GM23338 (cell line): ENCODE results near the gene UBALD2. TPM values are rescaled to one million over a fixed set of nuclear protein-coding genes. Genes with fewer than 3 reads are reported as not detected.

Experiments
- ATAC-seq: fragments of 200-7000 bp; cut with Tn5 transposase; 3 replicates; pipeline ENCODE4 v1.9.1; 2020
- DNase-seq: peaks from one replicate; pipeline ENCODE4 v3.0.0-alpha.2; 2015; ENCODE audit warnings: low spot score
- H2AFZ ChIP-seq: fragments of 200-600 bp; sonication (generic); 2 replicates; pipeline ENCODE4 v1.8.0; 2016; ENCODE audit warnings: antibody characterized with exemption, mild to moderate bottlenecking, moderate library complexity
- H3F3A ChIP-seq: fragments of 200-600 bp; sonication (generic); replicated peaks from 2 replicates; pipeline ENCODE4 v1.8.0; 2017; ENCODE audit warnings: antibody characterized with exemption, mixed run types, low read depth
- H3K27ac ChIP-seq: fragments of 200-600 bp; sonication (generic); 2 replicates; pipeline ENCODE4 v1.6.1; 2016; ENCODE audit warnings: low read depth
- H3K27me3 ChIP-seq: fragments of 200-600 bp; sonication (generic); 2 replicates; pipeline ENCODE4 v1.8.0; 2016; ENCODE audit warnings: mild to moderate bottlenecking, mixed run types, moderate library complexity; ENCODE audit not compliant: insufficient read depth
- H3K36me3 ChIP-seq: fragments of 200-600 bp; sonication (generic); 2 replicates; pipeline ENCODE4 v1.8.0; 2016; ENCODE audit warnings: mild to moderate bottlenecking; ENCODE audit not compliant: insufficient read depth
- H3K4me1 ChIP-seq: fragments of 200-600 bp; sonication (generic); 2 replicates; pipeline ENCODE4 v1.8.0; 2016; ENCODE audit warnings: mild to moderate bottlenecking, moderate library complexity; ENCODE audit not compliant: insufficient read depth
- H3K4me2 ChIP-seq: fragments of 200-600 bp; sonication (generic); 2 replicates; pipeline ENCODE4 v1.7.1; 2017; ENCODE audit warnings: mixed run types
- H3K4me3 ChIP-seq: fragments of 200-600 bp; sonication (generic); 2 replicates; pipeline ENCODE4 v1.6.1; 2016; ENCODE audit warnings: mixed run types
- H3K79me2 ChIP-seq: fragments of 200-600 bp; sonication (generic); replicated peaks from 2 replicates; pipeline ENCODE4 v1.8.0; 2017; ENCODE audit warnings: mild to moderate bottlenecking; ENCODE audit not compliant: insufficient read depth
- H3K9me2 ChIP-seq: fragments of 200-600 bp; sonication (generic); 2 replicates; pipeline ENCODE4 v1.8.0; 2017; ENCODE audit not compliant: insufficient read depth
- H4K20me1 ChIP-seq: fragments of 200-600 bp; sonication (generic); replicated peaks from 2 replicates; pipeline ENCODE4 v1.8.0; 2017; ENCODE audit warnings: mild to moderate bottlenecking; ENCODE audit not compliant: insufficient read depth
- H3K27ac Mint-ChIP-seq: 2 replicates; pipeline ENCODE4 v1.8.0; 2020; ENCODE audit warnings: inconsistent platforms, mild to moderate bottlenecking, moderate library complexity, mixed read lengths
- H3K27me3 Mint-ChIP-seq: 3 replicates; pipeline ENCODE4 v1.8.0; 2022; ENCODE audit warnings: low read depth, mild to moderate bottlenecking, moderate library complexity, mixed read lengths, inconsistent platforms; ENCODE audit not compliant: insufficient read depth, poor library complexity
- H3K36me3 Mint-ChIP-seq: 3 replicates; pipeline ENCODE4 v1.8.0; 2021; ENCODE audit warnings: low read depth, mild to moderate bottlenecking, inconsistent platforms, moderate library complexity, mixed read lengths
- H3K4me1 Mint-ChIP-seq: 3 replicates; pipeline ENCODE4 v1.8.0; 2020; ENCODE audit warnings: mild to moderate bottlenecking, inconsistent platforms, mixed read lengths
- H3K4me3 Mint-ChIP-seq: 3 replicates; pipeline ENCODE4 v1.8.0; 2021; ENCODE audit warnings: moderate library complexity, mild to moderate bottlenecking, inconsistent platforms, mixed read lengths
- H3K9me3 Mint-ChIP-seq: 3 replicates; pipeline ENCODE4 v1.8.0; 2020; ENCODE audit warnings: moderate library complexity, mild to moderate bottlenecking, inconsistent platforms, mixed read lengths
- JUNB ChIP-seq: IDR thresholded peaks from one replicate; pipeline ENCODE4 v1.6.1; 2016; ENCODE audit warnings: antibody characterized with exemption; ENCODE audit not compliant: unreplicated experiment
- NANOG ChIP-seq: IDR thresholded peaks from 2 replicates; pipeline ENCODE4 v1.6.1; 2016; ENCODE audit warnings: antibody characterized with exemption, borderline replicate concordance
- polyA plus RNA-seq: library from polyadenylated mRNA; unstranded; fragments of >200 nt; fragmentation: Nextera tagmentation; extraction: Ambion mirVana; gene quantifications from 2 replicates; pipeline ENCODE4 v1.2.1, GENCODE V29; 2016
- total RNA-seq: library from RNA; depleted of rRNA; stranded (reverse); fragments of >200 nt; shearing (Covaris generic); gene quantifications from 2 replicates; pipeline ENCODE4 v1.2.3, GENCODE V29; 2014
- TF ChIP-seq, protein P1 (sequence below): IDR thresholded peaks from one replicate; pipeline ENCODE4 v1.6.1; 2018; ENCODE audit warnings: antibody characterized with exemption; ENCODE audit not compliant: unreplicated experiment
- TF ChIP-seq, protein P2 (sequence below): fragments of 250-450 bp; sonication (Bioruptor Pico); IDR thresholded peaks from 2 replicates; pipeline ENCODE4 v1.5.0; 2020; ENCODE audit warnings: mild to moderate bottlenecking, moderate library complexity
- TF ChIP-seq, protein P3 (sequence below), 2 experiments: fragments of 200-600 bp in 1 of 2; sonication (generic) in 1 of 2; conservative IDR thresholded peaks; 2 replicates each; pipeline versions ENCODE4 v1.5.1 to v1.6.1; 2016 to 2017; ENCODE audit warnings: antibody characterized with exemption in 2 of 2, low read depth in 2 of 2, mild to moderate bottlenecking in 2 of 2, moderate library complexity in 1 of 2

Gene UBALD2
- total and polyA plus RNA-seq, 2 experiments from 2014 or later, result 2.2 to 3.1 TPM

DNA sequence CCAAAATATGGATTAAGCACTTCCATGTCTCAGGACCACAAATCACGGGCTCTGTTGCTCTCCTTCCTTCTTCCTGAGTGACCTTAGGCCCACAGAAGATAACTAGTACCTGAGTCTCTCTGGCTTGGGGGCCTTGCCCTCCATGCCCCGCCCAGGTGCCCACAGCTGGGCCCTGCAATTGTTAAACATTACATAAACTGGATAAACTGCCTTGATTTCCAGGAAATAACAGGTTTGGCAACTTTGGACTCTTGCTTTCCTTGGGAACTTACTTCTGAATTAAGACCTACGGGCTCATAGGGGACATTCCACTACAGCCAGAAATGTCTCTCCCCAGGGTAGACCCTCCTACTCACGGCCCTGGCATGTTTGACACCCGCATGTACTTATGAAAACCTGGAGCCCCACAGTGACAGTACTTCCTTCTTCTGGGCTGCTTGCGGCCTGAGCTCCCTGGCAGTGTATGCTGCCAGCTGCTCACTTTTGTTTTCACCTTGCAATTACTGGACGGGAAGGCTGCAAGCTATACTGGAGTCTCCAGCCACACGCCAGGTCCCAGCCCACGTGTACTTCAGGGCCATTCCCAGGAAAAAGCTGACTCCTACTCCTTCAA lies 2.3 kb upstream of the UBALD2 start:
- H3K4me3 ChIP-seq, result no peak overlapping the region
- H3K27ac Mint-ChIP-seq, result peak overlapping the region; percentile 73; the same call in 1 of the 2 replicates
- no peak for ATAC-seq

More for the DNA sequence above, 2.3 kb upstream of the UBALD2 start:
- Histone ChIP-seq H4K20me1 (no peaks in the 10 kb centered on the region), H3K4me2 (no peak overlapping the region), H3K27me3 (no peaks in the 10 kb centered on the region), H3F3A (0 out of 2 replicates have a peak, but pooled peaks cover 5% of the 10 kb centered on the region), H2AFZ (peak overlapping the region; percentile 63), H3K9me2 (no peaks in the 10 kb centered on the region), H3K36me3 (no peaks in the 10 kb centered on the region), H3K27ac (no peak overlapping the region; the same call in 1 of the 2 replicates), H3K4me1 (peaks cover 7% of the 10 kb centered on the region; the same call in 1 of the 2 replicates), H3K79me2 (peaks cover 16% of the 10 kb centered on the region)
- Mint-ChIP-seq H3K36me3 (peaks cover 2% of the 10 kb centered on the region; the same call in 2 of the 3 replicates), H3K9me3 (no peaks in the 10 kb centered on the region), H3K4me1 (peaks cover 25% of the 10 kb centered on the region), H3K27me3 (peaks cover 6% of the 10 kb centered on the region), H3K4me3 (no peak overlapping the region; the same call in 2 of the 3 replicates)
- DNase-seq, result no peak
- TF ChIP-seq, protein P1, sequence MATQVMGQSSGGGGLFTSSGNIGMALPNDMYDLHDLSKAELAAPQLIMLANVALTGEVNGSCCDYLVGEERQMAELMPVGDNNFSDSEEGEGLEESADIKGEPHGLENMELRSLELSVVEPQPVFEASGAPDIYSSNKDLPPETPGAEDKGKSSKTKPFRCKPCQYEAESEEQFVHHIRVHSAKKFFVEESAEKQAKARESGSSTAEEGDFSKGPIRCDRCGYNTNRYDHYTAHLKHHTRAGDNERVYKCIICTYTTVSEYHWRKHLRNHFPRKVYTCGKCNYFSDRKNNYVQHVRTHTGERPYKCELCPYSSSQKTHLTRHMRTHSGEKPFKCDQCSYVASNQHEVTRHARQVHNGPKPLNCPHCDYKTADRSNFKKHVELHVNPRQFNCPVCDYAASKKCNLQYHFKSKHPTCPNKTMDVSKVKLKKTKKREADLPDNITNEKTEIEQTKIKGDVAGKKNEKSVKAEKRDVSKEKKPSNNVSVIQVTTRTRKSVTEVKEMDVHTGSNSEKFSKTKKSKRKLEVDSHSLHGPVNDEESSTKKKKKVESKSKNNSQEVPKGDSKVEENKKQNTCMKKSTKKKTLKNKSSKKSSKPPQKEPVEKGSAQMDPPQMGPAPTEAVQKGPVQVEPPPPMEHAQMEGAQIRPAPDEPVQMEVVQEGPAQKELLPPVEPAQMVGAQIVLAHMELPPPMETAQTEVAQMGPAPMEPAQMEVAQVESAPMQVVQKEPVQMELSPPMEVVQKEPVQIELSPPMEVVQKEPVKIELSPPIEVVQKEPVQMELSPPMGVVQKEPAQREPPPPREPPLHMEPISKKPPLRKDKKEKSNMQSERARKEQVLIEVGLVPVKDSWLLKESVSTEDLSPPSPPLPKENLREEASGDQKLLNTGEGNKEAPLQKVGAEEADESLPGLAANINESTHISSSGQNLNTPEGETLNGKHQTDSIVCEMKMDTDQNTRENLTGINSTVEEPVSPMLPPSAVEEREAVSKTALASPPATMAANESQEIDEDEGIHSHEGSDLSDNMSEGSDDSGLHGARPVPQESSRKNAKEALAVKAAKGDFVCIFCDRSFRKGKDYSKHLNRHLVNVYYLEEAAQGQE, result no peak
- TF ChIP-seq, protein P2, sequence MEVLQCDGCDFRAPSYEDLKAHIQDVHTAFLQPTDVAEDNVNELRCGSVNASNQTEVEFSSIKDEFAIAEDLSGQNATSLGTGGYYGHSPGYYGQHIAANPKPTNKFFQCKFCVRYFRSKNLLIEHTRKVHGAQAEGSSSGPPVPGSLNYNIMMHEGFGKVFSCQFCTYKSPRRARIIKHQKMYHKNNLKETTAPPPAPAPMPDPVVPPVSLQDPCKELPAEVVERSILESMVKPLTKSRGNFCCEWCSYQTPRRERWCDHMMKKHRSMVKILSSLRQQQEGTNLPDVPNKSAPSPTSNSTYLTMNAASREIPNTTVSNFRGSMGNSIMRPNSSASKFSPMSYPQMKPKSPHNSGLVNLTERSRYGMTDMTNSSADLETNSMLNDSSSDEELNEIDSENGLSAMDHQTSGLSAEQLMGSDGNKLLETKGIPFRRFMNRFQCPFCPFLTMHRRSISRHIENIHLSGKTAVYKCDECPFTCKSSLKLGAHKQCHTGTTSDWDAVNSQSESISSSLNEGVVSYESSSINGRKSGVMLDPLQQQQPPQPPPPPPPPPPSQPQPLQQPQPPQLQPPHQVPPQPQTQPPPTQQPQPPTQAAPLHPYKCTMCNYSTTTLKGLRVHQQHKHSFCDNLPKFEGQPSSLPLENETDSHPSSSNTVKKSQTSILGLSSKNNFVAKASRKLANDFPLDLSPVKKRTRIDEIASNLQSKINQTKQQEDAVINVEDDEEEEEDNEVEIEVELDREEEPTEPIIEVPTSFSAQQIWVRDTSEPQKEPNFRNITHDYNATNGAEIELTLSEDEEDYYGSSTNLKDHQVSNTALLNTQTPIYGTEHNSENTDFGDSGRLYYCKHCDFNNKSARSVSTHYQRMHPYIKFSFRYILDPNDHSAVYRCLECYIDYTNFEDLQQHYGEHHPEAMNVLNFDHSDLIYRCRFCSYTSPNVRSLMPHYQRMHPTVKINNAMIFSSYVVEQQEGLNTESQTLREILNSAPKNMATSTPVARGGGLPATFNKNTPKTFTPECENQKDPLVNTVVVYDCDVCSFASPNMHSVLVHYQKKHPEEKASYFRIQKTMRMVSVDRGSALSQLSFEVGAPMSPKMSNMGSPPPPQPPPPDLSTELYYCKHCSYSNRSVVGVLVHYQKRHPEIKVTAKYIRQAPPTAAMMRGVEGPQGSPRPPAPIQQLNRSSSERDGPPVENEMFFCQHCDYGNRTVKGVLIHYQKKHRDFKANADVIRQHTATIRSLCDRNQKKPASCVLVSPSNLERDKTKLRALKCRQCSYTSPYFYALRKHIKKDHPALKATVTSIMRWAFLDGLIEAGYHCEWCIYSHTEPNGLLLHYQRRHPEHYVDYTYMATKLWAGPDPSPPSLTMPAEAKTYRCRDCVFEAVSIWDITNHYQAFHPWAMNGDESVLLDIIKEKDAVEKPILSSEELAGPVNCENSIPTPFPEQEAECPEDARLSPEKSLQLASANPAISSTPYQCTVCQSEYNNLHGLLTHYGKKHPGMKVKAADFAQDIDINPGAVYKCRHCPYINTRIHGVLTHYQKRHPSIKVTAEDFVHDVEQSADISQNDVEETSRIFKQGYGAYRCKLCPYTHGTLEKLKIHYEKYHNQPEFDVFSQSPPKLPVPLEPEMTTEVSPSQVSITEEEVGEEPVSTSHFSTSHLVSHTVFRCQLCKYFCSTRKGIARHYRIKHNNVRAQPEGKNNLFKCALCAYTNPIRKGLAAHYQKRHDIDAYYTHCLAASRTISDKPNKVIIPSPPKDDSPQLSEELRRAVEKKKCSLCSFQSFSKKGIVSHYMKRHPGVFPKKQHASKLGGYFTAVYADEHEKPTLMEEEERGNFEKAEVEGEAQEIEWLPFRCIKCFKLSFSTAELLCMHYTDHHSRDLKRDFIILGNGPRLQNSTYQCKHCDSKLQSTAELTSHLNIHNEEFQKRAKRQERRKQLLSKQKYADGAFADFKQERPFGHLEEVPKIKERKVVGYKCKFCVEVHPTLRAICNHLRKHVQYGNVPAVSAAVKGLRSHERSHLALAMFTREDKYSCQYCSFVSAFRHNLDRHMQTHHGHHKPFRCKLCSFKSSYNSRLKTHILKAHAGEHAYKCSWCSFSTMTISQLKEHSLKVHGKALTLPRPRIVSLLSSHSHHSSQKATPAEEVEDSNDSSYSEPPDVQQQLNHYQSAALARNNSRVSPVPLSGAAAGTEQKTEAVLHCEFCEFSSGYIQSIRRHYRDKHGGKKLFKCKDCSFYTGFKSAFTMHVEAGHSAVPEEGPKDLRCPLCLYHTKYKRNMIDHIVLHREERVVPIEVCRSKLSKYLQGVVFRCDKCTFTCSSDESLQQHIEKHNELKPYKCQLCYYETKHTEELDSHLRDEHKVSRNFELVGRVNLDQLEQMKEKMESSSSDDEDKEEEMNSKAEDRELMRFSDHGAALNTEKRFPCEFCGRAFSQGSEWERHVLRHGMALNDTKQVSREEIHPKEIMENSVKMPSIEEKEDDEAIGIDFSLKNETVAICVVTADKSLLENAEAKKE (CRISPR knock-in tag), result no peak
- TF ChIP-seq JUNB, result no peak
- TF ChIP-seq, protein P3, sequence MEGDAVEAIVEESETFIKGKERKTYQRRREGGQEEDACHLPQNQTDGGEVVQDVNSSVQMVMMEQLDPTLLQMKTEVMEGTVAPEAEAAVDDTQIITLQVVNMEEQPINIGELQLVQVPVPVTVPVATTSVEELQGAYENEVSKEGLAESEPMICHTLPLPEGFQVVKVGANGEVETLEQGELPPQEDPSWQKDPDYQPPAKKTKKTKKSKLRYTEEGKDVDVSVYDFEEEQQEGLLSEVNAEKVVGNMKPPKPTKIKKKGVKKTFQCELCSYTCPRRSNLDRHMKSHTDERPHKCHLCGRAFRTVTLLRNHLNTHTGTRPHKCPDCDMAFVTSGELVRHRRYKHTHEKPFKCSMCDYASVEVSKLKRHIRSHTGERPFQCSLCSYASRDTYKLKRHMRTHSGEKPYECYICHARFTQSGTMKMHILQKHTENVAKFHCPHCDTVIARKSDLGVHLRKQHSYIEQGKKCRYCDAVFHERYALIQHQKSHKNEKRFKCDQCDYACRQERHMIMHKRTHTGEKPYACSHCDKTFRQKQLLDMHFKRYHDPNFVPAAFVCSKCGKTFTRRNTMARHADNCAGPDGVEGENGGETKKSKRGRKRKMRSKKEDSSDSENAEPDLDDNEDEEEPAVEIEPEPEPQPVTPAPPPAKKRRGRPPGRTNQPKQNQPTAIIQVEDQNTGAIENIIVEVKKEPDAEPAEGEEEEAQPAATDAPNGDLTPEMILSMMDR (conservative IDR thresholded peaks at IDR 0.05; ENCODE audit: low read depth in 2 of 2), result no peak
- no peak for TF ChIP-seq NANOG
